IMR-90 (cell line): Measurements from ENCODE around the gene NKX6-1. TPM values are rescaled to one million over a fixed set of nuclear protein-coding genes. Genes with fewer than 3 reads are reported as not detected.

Experiments used
- ATAC-seq: fragments of 200-7000 bp; cut with Tn5 transposase; 2 replicates; pipeline ENCODE4 v1.9.1; 2020; ENCODE audit warnings: low read depth, mild to moderate bottlenecking, moderate library complexity
- BruUV-seq: library from RNA; stranded (reverse); fragments of 400-500 nt; replicated peaks from 2 replicates; lab custom pipeline; 2021; lab: Mats Ljungman, UMichigan
- CTCF ChIA-PET: fragments of 300-600 bp; formaldehyde crosslinking; extraction: SDS; loops from one replicate; lab custom pipeline; 2021; ENCODE audit warnings: antibody characterized with exemption; lab: Yijun Ruan, JAX
- POLR2A ChIA-PET: fragments of 300-600 bp; sonication (Branson Sonifier 250); formaldehyde crosslinking; loops from one replicate; lab custom pipeline; 2022; ENCODE audit warnings: antibody characterized with exemption; ENCODE audit not compliant: unreplicated experiment; lab: Charles Lee
- DNase-seq: peaks from one replicate; pipeline ENCODE4 v3.0.0; 2013
- H2AFZ ChIP-seq: replicated peaks from 2 replicates; pipeline ENCODE3; 2013; ENCODE audit warnings: low read length, mild to moderate bottlenecking; ENCODE audit not compliant: poor library complexity
- H2AK5ac ChIP-seq: 2 replicates; pipeline ENCODE4 v1.6.1; 2013; ENCODE audit warnings: low read depth, low read length, inconsistent platforms
- H2AK9ac ChIP-seq: replicated peaks from 2 replicates; pipeline ENCODE3; 2013; ENCODE audit warnings: mild to moderate bottlenecking, low read depth, low read length, moderate library complexity; ENCODE audit not compliant: poor library complexity
- H2BK120ac ChIP-seq: 2 replicates; pipeline ENCODE4 v1.6.1; 2013; ENCODE audit warnings: low read depth, low read length, inconsistent platforms
- H2BK15ac ChIP-seq: 3 replicates; pipeline ENCODE4 v1.6.1; 2013; ENCODE audit warnings: low read depth, low read length, inconsistent platforms
- H2BK20ac ChIP-seq: 2 replicates; pipeline ENCODE4 v1.6.1; 2013; ENCODE audit warnings: low read depth, mild to moderate bottlenecking, inconsistent platforms, low read length, moderate library complexity
- H2BK5ac ChIP-seq: 2 replicates; pipeline ENCODE4 v1.6.1; 2013; ENCODE audit warnings: mild to moderate bottlenecking, low read depth, low read length, inconsistent platforms; ENCODE audit not compliant: poor library complexity, severe bottlenecking
- H3K14ac ChIP-seq: replicated peaks from 2 replicates; pipeline ENCODE4 v1.6.1; 2013; ENCODE audit warnings: low read depth, low read length, inconsistent platforms
- H3K18ac ChIP-seq: 2 replicates; pipeline ENCODE4 v1.6.1; 2013; ENCODE audit warnings: low read depth, low read length, control low read depth
- H3K23ac ChIP-seq: 2 replicates; pipeline ENCODE4 v1.6.1; 2013; ENCODE audit warnings: low read depth, low read length, inconsistent platforms
- H3K27ac ChIP-seq: 2 replicates; pipeline ENCODE4 v1.5.1; 2013; ENCODE audit warnings: mild to moderate bottlenecking, control low read depth, low read length; ENCODE audit not compliant: insufficient read depth
- H3K27me3 ChIP-seq: 2 replicates; pipeline ENCODE4 v1.6.1; 2013; ENCODE audit warnings: low read length; ENCODE audit not compliant: control insufficient read depth, insufficient read depth
- H3K36me3 ChIP-seq: 2 replicates; pipeline ENCODE4 v1.6.1; 2013; ENCODE audit warnings: low read length, mixed read lengths; ENCODE audit not compliant: control insufficient read depth, insufficient read depth
- H3K4ac ChIP-seq: 2 replicates; pipeline ENCODE4 v1.6.1; 2013; ENCODE audit warnings: low read depth, low read length, inconsistent platforms
- H3K4me1 ChIP-seq: 2 replicates; pipeline ENCODE4 v1.6.1; 2013; ENCODE audit warnings: low read length, mixed read lengths; ENCODE audit not compliant: control insufficient read depth, insufficient read depth
- H3K4me2 ChIP-seq: 2 replicates; pipeline ENCODE4 v1.6.1; 2013; ENCODE audit warnings: low read depth, mild to moderate bottlenecking, control low read depth, low read length, moderate library complexity
- H3K4me3 ChIP-seq: 2 replicates; pipeline ENCODE4 v1.5.1; 2013; ENCODE audit warnings: low read depth, mild to moderate bottlenecking, control low read depth, low read length, moderate library complexity; ENCODE audit not compliant: insufficient read depth
- H3K56ac ChIP-seq: 2 replicates; pipeline ENCODE4 v1.6.1; 2013; ENCODE audit warnings: low read length, inconsistent platforms; ENCODE audit not compliant: insufficient read depth; ENCODE audit errors: extremely low read depth
- H3K79me1 ChIP-seq, 2 experiments: 2 replicates each; pipeline ENCODE4 v1.6.1; 2013; ENCODE audit warnings: low read length in 2 of 2, inconsistent platforms in 1 of 2, low read depth in 1 of 2
- H3K9ac ChIP-seq: 2 replicates; pipeline ENCODE4 v1.6.1; 2013; ENCODE audit warnings: low read depth, low read length, control low read depth
- H3K9me1 ChIP-seq: 2 replicates; pipeline ENCODE4 v1.6.1; 2013; ENCODE audit warnings: low read length, inconsistent platforms; ENCODE audit not compliant: insufficient read depth
- H3K9me3 ChIP-seq: 2 replicates; pipeline ENCODE4 v1.6.1; 2013; ENCODE audit warnings: low read length; ENCODE audit not compliant: control insufficient read depth, insufficient read depth
- H4K20me1 ChIP-seq: 2 replicates; pipeline ENCODE4 v1.6.1; 2013; ENCODE audit warnings: low read length, inconsistent platforms; ENCODE audit not compliant: insufficient read depth
- H4K5ac ChIP-seq: 2 replicates; pipeline ENCODE4 v1.6.1; 2013; ENCODE audit warnings: mild to moderate bottlenecking, low read depth, low read length, control low read depth
- H4K8ac ChIP-seq, 2 experiments: 2 replicates each; pipeline ENCODE4 v1.6.1; 2013; ENCODE audit warnings: low read depth in 2 of 2, low read length in 2 of 2, control low read depth in 1 of 2, inconsistent platforms in 1 of 2
- H4K91ac ChIP-seq: 2 replicates; pipeline ENCODE4 v1.6.1; 2013; ENCODE audit warnings: low read depth, low read length, inconsistent platforms; ENCODE audit not compliant: insufficient read depth
- BHLHE40 ChIP-seq: fragments of 150-350 bp; IDR thresholded peaks from 2 replicates; pipeline ENCODE4 v1.6.1; 2016; ENCODE audit warnings: mild to moderate bottlenecking, low read depth, low read length
- CEBPB ChIP-seq: IDR thresholded peaks from 2 replicates; pipeline ENCODE4 v1.6.1; 2012; ENCODE audit warnings: low read depth, low read length, improper control_type of control experiment
- CHD1 ChIP-seq: IDR thresholded peaks from 2 replicates; pipeline ENCODE4 v1.6.1; 2012; ENCODE audit warnings: low read depth, low read length, improper control_type of control experiment
- CTCF ChIP-seq: conservative IDR thresholded peaks from 2 replicates; pipeline ENCODE4 v1.5.1; 2012; ENCODE audit warnings: mild to moderate bottlenecking, low read depth, low read length, improper control_type of control experiment
- ELK1 ChIP-seq: fragments of 150-350 bp; IDR thresholded peaks from 2 replicates; pipeline ENCODE4 v1.6.1; 2016; ENCODE audit warnings: low read depth, mild to moderate bottlenecking, low read length, moderate library complexity, borderline replicate concordance
- FOS ChIP-seq: fragments of 150-350 bp; IDR thresholded peaks from 2 replicates; pipeline ENCODE4 v1.6.1; 2016; ENCODE audit warnings: low read depth, low read length
- MAFK ChIP-seq: IDR thresholded peaks from 2 replicates; pipeline ENCODE4 v1.6.1; 2012; ENCODE audit warnings: low read depth, low read length, improper control_type of control experiment
- MAZ ChIP-seq: IDR thresholded peaks from 2 replicates; pipeline ENCODE4 v1.6.1; 2012; ENCODE audit warnings: low read depth, mild to moderate bottlenecking, low read length, improper control_type of control experiment, moderate library complexity, borderline replicate concordance
- MXI1 ChIP-seq: IDR thresholded peaks from 2 replicates; pipeline ENCODE4 v1.6.1; 2012; ENCODE audit warnings: low read depth, mild to moderate bottlenecking, low read length, moderate library complexity, borderline replicate concordance
- NFE2L2 ChIP-seq: fragments of 150-350 bp; IDR thresholded peaks from 2 replicates; pipeline ENCODE4 v1.6.1; 2016; ENCODE audit warnings: low read depth, mild to moderate bottlenecking, low read length
- POLR2A ChIP-seq: IDR thresholded peaks from 2 replicates; pipeline ENCODE4 v1.6.1; 2012; ENCODE audit warnings: mild to moderate bottlenecking, low read depth, low read length
- RAD21 ChIP-seq: IDR thresholded peaks from 2 replicates; pipeline ENCODE4 v1.6.1; 2012; ENCODE audit warnings: low read length, improper control_type of control experiment
- RCOR1 ChIP-seq: IDR thresholded peaks from 2 replicates; pipeline ENCODE4 v1.6.1; 2012; ENCODE audit warnings: mild to moderate bottlenecking, low read length, improper control_type of control experiment; ENCODE audit not compliant: insufficient replicate concordance
- RFX5 ChIP-seq: IDR thresholded peaks from 2 replicates; pipeline ENCODE4 v1.8.0; 2012; ENCODE audit warnings: low read depth, mild to moderate bottlenecking, low read length, moderate library complexity
- SMC3 ChIP-seq: fragments of 150-350 bp; IDR thresholded peaks from 2 replicates; pipeline ENCODE4 v1.6.1; 2016; ENCODE audit warnings: low read depth, mild to moderate bottlenecking, antibody characterized with exemption, low read length, moderate library complexity
- USF2 ChIP-seq: fragments of 150-350 bp; IDR thresholded peaks from 2 replicates; pipeline ENCODE4 v1.6.1; 2017; ENCODE audit warnings: mild to moderate bottlenecking, antibody characterized with exemption, low read length, low read depth
- WGBS, 2 experiments: methylation state at CpG; one replicate each; pipeline versions ENCODE4 v1.1.5 to v1.1.7; 2013; ENCODE audit warnings: missing lambda C conversion rate in 2 of 2; ENCODE audit not compliant: insufficient read length in 1 of 2; ENCODE audit errors: extremely low coverage in 2 of 2; 5-methylcytosine and 5-hydroxymethylcytosine counted together
- dilution Hi-C: fragments of 300-500 bp; cut with HindIII; formaldehyde crosslinking; loops from one replicate; pipeline ENCODE4 v1.14.3; 2018; ENCODE audit warnings: low sequenced_read_pairs; ENCODE audit not compliant: unreplicated experiment
- in situ Hi-C: fragments of 300-500 bp; cut with MboI; formaldehyde crosslinking; loops from 3 replicates; pipeline ENCODE4 v1.14.3; 2019; ENCODE audit warnings: low sequenced_read_pairs, inconsistent platforms, mixed read lengths
- intact Hi-C: fragments of 100-400 bp; cut with micrococcal nuclease; formaldehyde crosslinking; loops from 2 replicates; pipeline ENCODE4 v1.10.0; 2022
- polyA plus RNA-seq, 3 experiments: library from polyadenylated mRNA; depleted of rRNA; stranded (reverse); fragments of >200 nt; gene quantifications; 2 replicates each; pipeline ENCODE4 v1.2.3, GENCODE V29; 2012; ENCODE audit warnings: low replicate concordance in 1 of 3
- total RNA-seq: library from RNA; depleted of rRNA; stranded (reverse); fragments of >200 nt; gene quantifications from 2 replicates; pipeline ENCODE4 v1.2.3, GENCODE V29; 2012

Gene NKX6-1
- total and polyA plus RNA-seq, 2 of the 4 experiments (the other 2 are of a cell fraction): under 0.01 to 0.24 TPM

GRCh38 chr4:84481860-84482245 lies 17.2 kb downstream of the NKX6-1 start:
- Histone ChIP-seq H2BK5ac (no peak overlapping the region), H3K9me1 (no peaks in the 10 kb centered on the region), H2AK5ac (no peak overlapping the region), H3K14ac (no peak overlapping the region), H3K56ac (no peak overlapping the region), H3K4ac (no peak overlapping the region), H2BK15ac (no peak overlapping the region), H3K18ac (no peak overlapping the region), H3K27me3 (peaks cover 53% of the 10 kb centered on the region), H3K4me2 (no peak overlapping the region), H2AFZ (peak overlapping the region; percentile 18), H2BK120ac (no peak overlapping the region), H3K79me1 (no peaks in the 10 kb centered on the region), H3K9me3 (peaks cover 11% of the 10 kb centered on the region), H3K36me3 (no peaks in the 10 kb centered on the region), H3K23ac (no peak overlapping the region), H3K9ac (no peak overlapping the region), H3K4me3 (no peak overlapping the region), H4K8ac (no peak overlapping the region), H2BK20ac (no peak overlapping the region), H4K20me1 (no peaks in the 10 kb centered on the region), H2AK9ac (no peak overlapping the region), H3K4me1 (no peaks in the 10 kb centered on the region), H3K27ac (no peak overlapping the region), H4K91ac (no peak overlapping the region), H4K5ac (no peak overlapping the region)
- no peak for ATAC-seq
- POLR2A ChIA-PET: no interaction called here
- intact Hi-C loops: no loop called here
- CTCF ChIA-PET: interaction anchor here (1.5 to 2.2 kb wide), 2 partner anchors 10 to 17 kb away, joined by 3 to 7 read pairs; partner anchors contain the start of gene NKX6-1
- in situ Hi-C loops: no loop called here
- TF ChIP-seq RCOR1: no peak
- TF ChIP-seq BHLHE40: no peak
- TF ChIP-seq CTCF: no peak
- TF ChIP-seq ELK1: no peak
- TF ChIP-seq CHD1: no peak
- TF ChIP-seq MXI1: no peak
- no peak for TF ChIP-seq USF2
- TF ChIP-seq RAD21: no peak
- no peak for TF ChIP-seq MAFK
- no peak for TF ChIP-seq SMC3
- TF ChIP-seq POLR2A: no peak
- no peak for TF ChIP-seq NFE2L2
- TF ChIP-seq FOS: no peak
- no peak for TF ChIP-seq MAZ
- no peak for TF ChIP-seq RFX5
- no peak for TF ChIP-seq CEBPB
- BruUV-seq: no TSS peak
- WGBS, 2 experiments: 0% methylated on average over 3 of the region's 20 CpGs; no CpG with 5 or more reads in 1 of the 2 experiments
- dilution Hi-C loops: no loop called here
- DNase-seq: no peak
